Astrocyte (in vitro differentiated cells and primary cell): ENCODE results near the gene CPN2. TPM values are rescaled to one million over a fixed set of nuclear protein-coding genes. Genes with fewer than 3 reads are reported as not detected.

ENCODE experiments used
- DNase-seq: peaks from one replicate; pipeline ENCODE4 v3.0.0-alpha.2; 2010; ENCODE audit warnings: low read depth
- FAIRE-seq: peaks from 2 replicates; lab custom pipeline; 2011; peaks lifted over from hg19 to GRCh38; lab: Jason Lieb, UNC
- H2AFZ ChIP-seq: 2 replicates; pipeline ENCODE4 v1.6.0; 2012; ENCODE audit warnings: low read depth, low read length, inconsistent platforms
- H3K27ac ChIP-seq: 2 replicates; pipeline ENCODE4 v1.5.1; 2011; ENCODE audit warnings: low read depth, low read length, inconsistent platforms
- H3K27me3 ChIP-seq: 2 replicates; pipeline ENCODE4 v1.6.0; 2011; ENCODE audit warnings: low read length, inconsistent platforms; ENCODE audit not compliant: insufficient read depth
- H3K36me3 ChIP-seq: 2 replicates; pipeline ENCODE4 v1.5.1; 2011; ENCODE audit warnings: low read length, inconsistent platforms; ENCODE audit not compliant: insufficient read depth
- H3K4me1 ChIP-seq: 2 replicates; pipeline ENCODE4 v1.5.1; 2011; ENCODE audit warnings: low read length, inconsistent platforms; ENCODE audit not compliant: insufficient read depth
- H3K4me2 ChIP-seq: 2 replicates; pipeline ENCODE4 v1.6.0; 2012; ENCODE audit warnings: low read length, inconsistent platforms
- H3K4me3 ChIP-seq: 2 replicates; pipeline ENCODE4 v1.5.1; 2011; ENCODE audit warnings: low read depth, mild to moderate bottlenecking, low read length, inconsistent platforms; ENCODE audit not compliant: insufficient read depth
- H3K79me2 ChIP-seq: 2 replicates; pipeline ENCODE4 v1.6.0; 2012; ENCODE audit warnings: mild to moderate bottlenecking, low read length, inconsistent platforms; ENCODE audit not compliant: insufficient read depth
- H3K9ac ChIP-seq: 2 replicates; pipeline ENCODE4 v1.6.0; 2012; ENCODE audit warnings: mild to moderate bottlenecking, low read length, inconsistent platforms
- H3K9me3 ChIP-seq: 2 replicates; pipeline ENCODE4 v1.5.1; 2012; ENCODE audit warnings: low read depth, mild to moderate bottlenecking, low read length, inconsistent platforms; ENCODE audit not compliant: insufficient read depth
- H4K20me1 ChIP-seq: 2 replicates; pipeline ENCODE4 v1.6.0; 2012; ENCODE audit warnings: low read length, inconsistent platforms; ENCODE audit not compliant: insufficient read depth
- H3K27ac Mint-ChIP-seq: one replicate; pipeline ENCODE4 v1.8.0; 2021; ENCODE audit warnings: mild to moderate bottlenecking, mixed read lengths; ENCODE audit not compliant: unreplicated experiment
- H3K27me3 Mint-ChIP-seq: one replicate; pipeline ENCODE4 v1.8.0; 2021; ENCODE audit warnings: low read depth, mixed read lengths; ENCODE audit not compliant: unreplicated experiment
- H3K36me3 Mint-ChIP-seq: one replicate; pipeline ENCODE4 v1.8.0; 2021; ENCODE audit warnings: low read depth, mixed read lengths; ENCODE audit not compliant: unreplicated experiment
- H3K4me1 Mint-ChIP-seq: one replicate; pipeline ENCODE4 v1.8.0; 2021; ENCODE audit warnings: low read depth, mixed read lengths; ENCODE audit not compliant: unreplicated experiment
- H3K4me3 Mint-ChIP-seq: one replicate; pipeline ENCODE4 v1.8.0; 2021; ENCODE audit warnings: mild to moderate bottlenecking, moderate library complexity, mixed read lengths; ENCODE audit not compliant: unreplicated experiment
- H3K9me3 Mint-ChIP-seq: one replicate; pipeline ENCODE4 v1.8.0; 2021; ENCODE audit warnings: mild to moderate bottlenecking, mixed read lengths; ENCODE audit not compliant: unreplicated experiment
- CTCF ChIP-seq: IDR thresholded peaks from 2 replicates; pipeline ENCODE4 v1.5.1; 2011; ENCODE audit warnings: low read depth, mild to moderate bottlenecking, inconsistent platforms, low read length, moderate library complexity; ENCODE audit not compliant: insufficient read depth
- EZH2 ChIP-seq: IDR thresholded peaks from 2 replicates; pipeline ENCODE4 v1.6.1; 2012; ENCODE audit warnings: mild to moderate bottlenecking, low read length, inconsistent platforms; ENCODE audit not compliant: insufficient read depth
- total RNA-seq: library from RNA; stranded (reverse); gene quantifications from 2 replicates; pipeline ENCODE4 v1.2.1, GENCODE V29; 2021

The CPN2 gene
- total RNA-seq, 1 donor from 2014 or later = not detected

GRCh38 chr3:194352667-194353246 is 1.6 kb upstream of the CPN2 start:
- Mint-ChIP-seq H3K4me1 (peaks cover 4% of the 10 kb centered on the region), H3K9me3 (no peaks in the 10 kb centered on the region), H3K36me3 (no peaks in the 10 kb centered on the region), H3K27ac (no peak overlapping the region), H3K27me3 (peaks cover 31% of the 10 kb centered on the region), H3K4me3 (no peak overlapping the region)
- no peaks in the 10 kb centered on the region for H3K36me3 ChIP-seq
- H3K4me2 ChIP-seq = no peak overlapping the region
- no peak for TF ChIP-seq CTCF
- no peak for TF ChIP-seq EZH2
- no peak overlapping the region for H3K9ac ChIP-seq
- H3K9me3 ChIP-seq = no peaks in the 10 kb centered on the region
- FAIRE-seq (no peak), DNase-seq (no peak)
- H3K27ac ChIP-seq = no peak overlapping the region
- no peaks in the 10 kb centered on the region for H3K79me2 ChIP-seq
- H3K27me3 ChIP-seq = peaks cover 4% of the 10 kb centered on the region
- no peak overlapping the region for H3K4me3 ChIP-seq
- H2AFZ ChIP-seq = no peak overlapping the region
- no peaks in the 10 kb centered on the region for H4K20me1 ChIP-seq
- peaks cover 4% of the 10 kb centered on the region for H3K4me1 ChIP-seq

- Histone ChIP-seq H3K9me3 (no peaks in the 10 kb centered on the region), H3K36me3 (no peaks in the 10 kb centered on the region), H3K27me3 (no peaks in the 10 kb centered on the region), H2AFZ (no peak overlapping the region), H4K20me1 (no peaks in the 10 kb centered on the region), H3K9ac (no peak overlapping the region), H3K4me2 (no peak overlapping the region), H3K4me1 (peaks cover 4% of the 10 kb centered on the region), H3K27ac (no peak overlapping the region), H3K79me2 (no peaks in the 10 kb centered on the region), H3K4me3 (no peak overlapping the region)
- TF ChIP-seq EZH2 (no peak), CTCF (no peak)
- H3K4me1 Mint-ChIP-seq = peaks cover 4% of the 10 kb centered on the region
- no peak overlapping the region for H3K27ac Mint-ChIP-seq
- no peaks in the 10 kb centered on the region for H3K36me3 Mint-ChIP-seq
- H3K27me3 Mint-ChIP-seq = peaks cover 25% of the 10 kb centered on the region
- FAIRE-seq (no peak), DNase-seq (no peak)
- H3K9me3 Mint-ChIP-seq = no peaks in the 10 kb centered on the region
- H3K4me3 Mint-ChIP-seq = no peak overlapping the region
Measured at GRCh38 chr3:194351952-194352536, 916 bp upstream of the CPN2 start.

GRCh38 chr3:194350726-194351071 is 429 bp downstream of the CPN2 start:
- Mint-ChIP-seq H3K36me3 (no peaks in the 10 kb centered on the region), H3K4me3 (no peak overlapping the region), H3K4me1 (peaks cover 4% of the 10 kb centered on the region), H3K27ac (no peak overlapping the region), H3K27me3 (peaks cover 27% of the 10 kb centered on the region), H3K9me3 (no peaks in the 10 kb centered on the region)
- Histone ChIP-seq H3K36me3 (no peaks in the 10 kb centered on the region), H3K4me3 (no peak overlapping the region), H3K27me3 (no peaks in the 10 kb centered on the region), H3K4me2 (no peak overlapping the region), H3K9ac (no peak overlapping the region), H4K20me1 (no peaks in the 10 kb centered on the region), H3K27ac (peak overlapping the region; percentile 12), H3K79me2 (no peaks in the 10 kb centered on the region), H2AFZ (no peak overlapping the region), H3K9me3 (no peaks in the 10 kb centered on the region), H3K4me1 (peaks cover 4% of the 10 kb centered on the region)
- no peak for FAIRE-seq
- no peak for DNase-seq
- TF ChIP-seq EZH2 (no peak), CTCF (no peak)
